ENCODE results near the gene UBE2D2. TPM values are rescaled to one million over a fixed set of nuclear protein-coding genes. Genes with fewer than 3 reads are reported as not detected.

Gene UBE2D2
- total RNA-seq, 1 donor from 2014 or later = 229 TPM

GRCh38 chr5:139644646-139645429 lies 83.7 kb downstream of the UBE2D2 start:
- intact Hi-C loops (cut with micrococcal nuclease) = loop anchor here (5.0 kb wide), 1 partner anchor 462 kb away; no protein-coding TSS in a partner anchor

GRCh38 chr5:139645430-139645871 lies 84.3 kb downstream of the UBE2D2 start:
- intact Hi-C loops (cut with micrococcal nuclease) = loop anchor here (5.0 kb wide), 1 partner anchor 462 kb away; no protein-coding TSS in a partner anchor

GRCh38 chr5:139646111-139646510 lies 85.0 kb downstream of the UBE2D2 start:
- intact Hi-C loops (cut with micrococcal nuclease) = loop anchor here (5.0 kb wide), 1 partner anchor 461 kb away; no protein-coding TSS in a partner anchor

- intact Hi-C loops (cut with micrococcal nuclease) = loop anchor here (5.0 kb wide), 1 partner anchor 460 kb away; no protein-coding TSS in a partner anchor
Observed at GRCh38 chr5:139646912-139647505, 85.9 kb downstream of the UBE2D2 start.

GRCh38 chr5:139647506-139648204 lies 86.5 kb downstream of the UBE2D2 start:
- intact Hi-C loops (cut with micrococcal nuclease) = loop anchor here (1.0 to 5.0 kb wide), 2 partner anchors 99 to 460 kb away; no protein-coding TSS in a partner anchor

- intact Hi-C loops (cut with micrococcal nuclease) = loop anchor here (1.0 to 5.0 kb wide), 3 partner anchors 12 to 459 kb away; no protein-coding TSS in a partner anchor
Observed at GRCh38 chr5:139648205-139649081, 87.3 kb downstream of the UBE2D2 start, which contains the start of gene CXXC5. Gene CXXC5, plus strand, starts transcription at chr5:139648349. Its CDS starts 32,175 bp downstream, at chr5:139680524.

- intact Hi-C loops (cut with micrococcal nuclease) = loop anchor here (1.0 to 5.0 kb wide), 2 partner anchors 13 to 458 kb away; no protein-coding TSS in a partner anchor
Observed at GRCh38 chr5:139649082-139649991, 88.2 kb downstream of the UBE2D2 start.

GRCh38 chr5:139650031-139650688 lies 89.0 kb downstream of the UBE2D2 start:
- intact Hi-C loops (cut with micrococcal nuclease) = no loop called here

- intact Hi-C loops (cut with micrococcal nuclease) = no loop called here
Observed at GRCh38 chr5:139650689-139651042, 89.5 kb downstream of the UBE2D2 start.

GRCh38 chr5:139651043-139651834 lies 90.1 kb downstream of the UBE2D2 start:
- intact Hi-C loops (cut with micrococcal nuclease) = no loop called here

GRCh38 chr5:139651853-139652787 lies 91.0 kb downstream of the UBE2D2 start:
- intact Hi-C loops (cut with micrococcal nuclease) = loop anchor here (2.0 kb wide), 1 partner anchor 17 kb away; no protein-coding TSS in a partner anchor

- intact Hi-C loops (cut with micrococcal nuclease) = loop anchor here (2.0 kb wide), 1 partner anchor 16 kb away; no protein-coding TSS in a partner anchor
Observed at GRCh38 chr5:139652788-139653241, 91.7 kb downstream of the UBE2D2 start.

- intact Hi-C loops (cut with micrococcal nuclease) = loop anchor here (2.0 kb wide), 1 partner anchor 15 kb away; no protein-coding TSS in a partner anchor
Observed at GRCh38 chr5:139653616-139654015, 92.5 kb downstream of the UBE2D2 start.

- intact Hi-C loops (cut with micrococcal nuclease) = no loop called here
Observed at GRCh38 chr5:139654464-139654863, 93.3 kb downstream of the UBE2D2 start.

GRCh38 chr5:139654871-139655491 lies 93.8 kb downstream of the UBE2D2 start:
- intact Hi-C loops (cut with micrococcal nuclease) = no loop called here

GRCh38 chr5:139655727-139656271 lies 94.7 kb downstream of the UBE2D2 start:
- intact Hi-C loops (cut with micrococcal nuclease) = no loop called here

Measured in T-helper 1 cell treated with Interleukin-12 subunit alpha and Interleukin-12 subunit beta and Interleukin-4 antibody, amounts not matched to agents 30 ng/mL and 1 ng/mL, for 36 hours (primary cell).